B cell (primary cell): Measurements from ENCODE around the gene CCND3. TPM values are rescaled to one million over a fixed set of nuclear protein-coding genes. Genes with fewer than 3 reads are reported as not detected.

Source experiments
- ATAC-seq: fragments of 200-7000 bp; cut with Tn5 transposase; one replicate; pipeline ENCODE4 v1.10.0; 2021; ENCODE audit warnings: low read depth, mild to moderate bottlenecking, moderate number of reproducible peaks, moderate library complexity
- CTCF ChIA-PET: fragments of 350-600 bp; sonication (Branson Sonifier 250); formaldehyde crosslinking; loops from one replicate; lab custom pipeline; 2021; ENCODE audit warnings: antibody characterized with exemption, inconsistent platforms; lab: Charles Lee
- POLR2A ChIA-PET: fragments of 350-600 bp; sonication (Branson Sonifier 250); formaldehyde crosslinking; loops from one replicate; lab custom pipeline; 2021; ENCODE audit warnings: antibody characterized with exemption; lab: Charles Lee
- DNase-seq: peaks from one replicate; pipeline ENCODE4 v3.0.0; 2013
- H2AFZ ChIP-seq: 2 replicates; pipeline ENCODE4 v1.6.1; 2012; ENCODE audit warnings: mild to moderate bottlenecking, low read depth, low read length; ENCODE audit not compliant: insufficient read depth, poor library complexity, severe bottlenecking
- H3K27ac ChIP-seq, 2 donors: 1 replicate in 1 of 2; 2 replicates in 1 of 2; pipeline ENCODE4 v1.5.1; 2012 to 2013; ENCODE audit warnings: low read length in 2 of 2, mild to moderate bottlenecking in 2 of 2, moderate library complexity in 1 of 2
- H3K27me3 ChIP-seq, 4 experiments: fragments of 200-600 bp in 1 of 4; sonication (generic) in 1 of 4; replicated peaks in 1 of 4; 1 replicate in 2 of 4; 2 replicates in 2 of 4; pipeline versions ENCODE4 v1.6.1 to v1.7.0; 2013 to 2016; ENCODE audit warnings: low read length in 3 of 4, mild to moderate bottlenecking in 2 of 4, mixed read lengths in 1 of 4, moderate library complexity in 1 of 4; ENCODE audit not compliant: insufficient read depth in 4 of 4, control insufficient read depth in 3 of 4; ENCODE audit errors: control extremely low read depth in 1 of 4
- H3K36me3 ChIP-seq, 2 experiments: replicated peaks in 1 of 2; 1 replicate in 1 of 2; 2 replicates in 1 of 2; pipeline versions ENCODE4 v1.6.1 to v1.7.1; 2013; ENCODE audit warnings: low read length in 1 of 2; ENCODE audit not compliant: insufficient read depth in 2 of 2, control insufficient read depth in 1 of 2; ENCODE audit errors: control extremely low read depth in 1 of 2, extremely low read depth in 1 of 2
- H3K4me1 ChIP-seq, 2 donors: fragments of 200-600 bp in 1 of 2; sonication (generic) in 1 of 2; 1 replicate in 1 of 2; 2 replicates in 1 of 2; pipeline versions ENCODE4 v1.5.1 to v1.6.1; 2013 to 2017; ENCODE audit warnings: low read length in 2 of 2; ENCODE audit not compliant: control insufficient read depth in 2 of 2, insufficient read depth in 2 of 2
- H3K4me2 ChIP-seq: replicated peaks from 2 replicates; pipeline ENCODE3; 2012; ENCODE audit warnings: mild to moderate bottlenecking, low read depth, low read length; ENCODE audit not compliant: poor library complexity, severe bottlenecking
- H3K4me3 ChIP-seq, 5 experiments: fragments of 200-600 bp in 1 of 5; sonication (generic) in 1 of 5; 1 replicate in 3 of 5; 2 replicates in 2 of 5; pipeline versions ENCODE4 v1.5.1 to v1.7.0; 2011 to 2016; ENCODE audit warnings: low read length in 4 of 5, mild to moderate bottlenecking in 4 of 5, low read depth in 2 of 5, control low read depth in 1 of 5, moderate library complexity in 1 of 5; ENCODE audit not compliant: insufficient read depth in 1 of 5; ENCODE audit errors: control extremely low read depth in 1 of 5, extremely low read depth in 1 of 5
- H3K79me2 ChIP-seq: fragments of 200-600 bp; sonication (generic); one replicate; pipeline ENCODE4 v1.6.0; 2016; ENCODE audit warnings: low read length; ENCODE audit not compliant: control insufficient read depth, insufficient read depth
- H3K9ac ChIP-seq: fragments of 200-600 bp; sonication (generic); 2 replicates; pipeline ENCODE4 v1.6.1; 2017; ENCODE audit warnings: mild to moderate bottlenecking, low read length, moderate library complexity
- H3K9me3 ChIP-seq, 3 donors: one replicate each; pipeline versions ENCODE4 v1.6.1 to v1.7.1; 2013; ENCODE audit warnings: low read length in 2 of 3; ENCODE audit not compliant: control insufficient read depth in 2 of 3, insufficient read depth in 1 of 3; ENCODE audit errors: control extremely low read depth in 1 of 3
- H4K20me1 ChIP-seq: 2 replicates; pipeline ENCODE4 v1.6.0; 2012; ENCODE audit warnings: mild to moderate bottlenecking, low read length; ENCODE audit not compliant: insufficient read depth, control insufficient read depth, poor library complexity, severe bottlenecking
- H3K27ac Mint-ChIP-seq: one replicate; pipeline ENCODE4 v1.8.0; 2021; ENCODE audit warnings: mixed read lengths
- H3K27me3 Mint-ChIP-seq: one replicate; pipeline ENCODE4 v1.8.0; 2021; ENCODE audit warnings: mixed read lengths
- H3K4me1 Mint-ChIP-seq: one replicate; pipeline ENCODE4 v1.8.0; 2021; ENCODE audit warnings: mixed read lengths
- H3K4me3 Mint-ChIP-seq: one replicate; pipeline ENCODE4 v1.8.0; 2021; ENCODE audit warnings: mixed read lengths
- H3K9me3 Mint-ChIP-seq: one replicate; pipeline ENCODE4 v1.8.0; 2022; ENCODE audit warnings: mixed read lengths; ENCODE audit not compliant: insufficient read depth
- CTCF ChIP-seq: fragments of 200-600 bp; IDR thresholded peaks from one replicate; pipeline ENCODE4 v1.8.0; 2022; ENCODE audit warnings: antibody characterized with exemption, mild to moderate bottlenecking
- EZH2 ChIP-seq: IDR thresholded peaks from 2 replicates; pipeline ENCODE4 v1.6.1; 2012; ENCODE audit warnings: borderline replicate concordance, low read depth, mild to moderate bottlenecking, moderate library complexity, low read length; ENCODE audit not compliant: insufficient read depth, poor library complexity, severe bottlenecking
- WGBS: methylation state at CpG from one replicate; pipeline ENCODE4 v1.1.5; 2013; ENCODE audit warnings: missing lambda C conversion rate; ENCODE audit not compliant: insufficient coverage; 5-methylcytosine and 5-hydroxymethylcytosine counted together
- intact Hi-C: fragments of 100-400 bp; cut with micrococcal nuclease; formaldehyde crosslinking; loops from one replicate; pipeline ENCODE4 v1.10.0; 2022
- polyA plus RNA-seq: library from polyadenylated mRNA; depleted of rRNA; stranded (reverse); fragments of >200 nt; gene quantifications from 2 replicates; pipeline ENCODE4 v1.2.3, GENCODE V29; 2012
- total RNA-seq, 2 donors: library from RNA; stranded (reverse); fragments of 120-200 nt in 1 of 2; gene quantifications; 1 replicate in 1 of 2; 2 replicates in 1 of 2; pipeline versions ENCODE4 v1.2.3 to v1.2.4, GENCODE V29; 2013 to 2022

The CCND3 gene
- total and polyA plus RNA-seq, 2 donors (not counting 1 experiment from before 2014, with no cell fraction given) = 136 to 298 TPM

DNA sequence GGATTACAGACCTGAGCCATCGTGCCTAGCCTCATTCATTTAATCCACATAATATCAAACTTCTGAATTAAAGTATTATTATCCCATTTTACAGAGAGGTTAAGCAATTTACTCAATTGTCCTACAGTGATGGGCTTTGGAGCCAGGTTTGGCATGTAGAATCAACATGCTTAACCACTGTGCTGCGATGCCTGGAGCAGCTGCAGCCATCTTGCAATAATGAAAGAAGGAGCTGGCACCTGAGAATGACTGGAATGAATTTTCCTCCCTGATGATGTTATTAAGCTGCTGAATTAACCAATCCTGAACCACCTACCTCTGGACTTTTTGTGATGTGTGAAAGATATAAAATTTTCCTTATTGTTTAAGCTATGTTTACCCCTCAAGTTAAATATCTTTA is 13.1 kb upstream of the CCND3 start:
- CTCF ChIA-PET = no interaction called here

More for the DNA sequence above, 13.1 kb upstream of the CCND3 start:
- Histone ChIP-seq H3K79me2 (peaks cover 93% of the 10 kb centered on the region), H3K9me3 (no peaks in the 10 kb centered on the region), H3K4me1 (no peaks in the 10 kb centered on the region), H3K27ac (no peak overlapping the region), H3K36me3 (peaks cover 3 to 28% of the 10 kb centered on the region in 2 experiments), H3K9ac (no peak overlapping the region), H2AFZ (no peak overlapping the region), H4K20me1 (peaks cover 93% of the 10 kb centered on the region), H3K4me2 (no peak overlapping the region), H3K4me3 (no peak overlapping the region), H3K27me3 (no peaks in the 10 kb centered on the region)
- POLR2A ChIA-PET = no interaction called here
- H3K27me3 Mint-ChIP-seq = no peaks in the 10 kb centered on the region
- 100% methylated on average over 1 of the region's 2 CpGs for WGBS
- H3K27ac Mint-ChIP-seq = no peak overlapping the region
- H3K9me3 Mint-ChIP-seq = no peaks in the 10 kb centered on the region
- intact Hi-C loops = no loop called here
- no peak for DNase-seq
- H3K4me3 Mint-ChIP-seq = no peak overlapping the region
- no peak for TF ChIP-seq CTCF
- no peak for TF ChIP-seq EZH2
- peaks cover 18% of the 10 kb centered on the region for H3K4me1 Mint-ChIP-seq
- ATAC-seq = no peak
